Iris pigment epithelial cell (primary cell): ENCODE results near the gene TAS2R16.
A peak's percentile ranks its signal among the peaks of the same experiment; 100 is the strongest.

ENCODE experiments used
- DNase-seq: peaks from one replicate; pipeline ENCODE4 v3.0.0-alpha.2; 2011; ENCODE audit warnings: low read depth

Gene TAS2R16

GRCh38 chr7:122995600-122995999, at the start of gene TAS2R16:
Gene TAS2R16 (minus strand): TSS chr7:122995700. CDS start chr7:122995634, 66 bp downstream.
- no peak for DNase-seq

- no peak for DNase-seq
Observed at GRCh38 chr7:123043642-123044041, 48.1 kb upstream of the TAS2R16 start.

- DNase-seq = peak; percentile 91
Observed at GRCh38 chr7:123041101-123041500, 45.6 kb upstream of the TAS2R16 start.

GRCh38 chr7:123039269-123039668, 43.8 kb upstream of the TAS2R16 start:
- DNase-seq = no peak

- no peak for DNase-seq
Observed at GRCh38 chr7:123034106-123034505, 38.6 kb upstream of the TAS2R16 start.

GRCh38 chr7:123030631-123031030, 35.1 kb upstream of the TAS2R16 start:
- DNase-seq = peak; percentile 9

GRCh38 chr7:123028339-123028738, 32.8 kb upstream of the TAS2R16 start:
- DNase-seq = peak; percentile 23

- no peak for DNase-seq
Observed at GRCh38 chr7:123026251-123026650, 30.8 kb upstream of the TAS2R16 start.

GRCh38 chr7:123024989-123025758, 29.7 kb upstream of the TAS2R16 start:
- DNase-seq = peak; percentile 93

GRCh38 chr7:123023126-123023525, 27.6 kb upstream of the TAS2R16 start:
- peak; percentile 38 for DNase-seq

- DNase-seq = peak; percentile 91
Observed at GRCh38 chr7:123022576-123022975, 27.1 kb upstream of the TAS2R16 start.

- no peak for DNase-seq
Observed at GRCh38 chr7:123012435-123012834, 16.9 kb upstream of the TAS2R16 start.

- no peak for DNase-seq
Observed at GRCh38 chr7:123011766-123012369, 16.4 kb upstream of the TAS2R16 start.

GRCh38 chr7:123004931-123005330, 9.4 kb upstream of the TAS2R16 start:
- peak; percentile 79 for DNase-seq

GRCh38 chr7:123003539-123004126, 8.1 kb upstream of the TAS2R16 start:
- DNase-seq = peak; percentile 39

GRCh38 chr7:122989577-122989976, 5.9 kb downstream of the TAS2R16 start:
- no peak for DNase-seq

GRCh38 chr7:122989041-122989440, 6.5 kb downstream of the TAS2R16 start:
- no peak for DNase-seq

GRCh38 chr7:122988333-122988732, 7.2 kb downstream of the TAS2R16 start:
- no peak for DNase-seq

- DNase-seq = no peak
Observed at GRCh38 chr7:122987463-122987862, 8.0 kb downstream of the TAS2R16 start.

GRCh38 chr7:122984021-122984420, 11.5 kb downstream of the TAS2R16 start:
- DNase-seq = no peak

- DNase-seq = no peak
Observed at GRCh38 chr7:122983261-122983660, 12.2 kb downstream of the TAS2R16 start.

GRCh38 chr7:122975341-122975740, 20.2 kb downstream of the TAS2R16 start:
- DNase-seq = peak; percentile 3

GRCh38 chr7:122974229-122974628, 21.3 kb downstream of the TAS2R16 start:
- no peak for DNase-seq
